IPS-15b (cell line): ENCODE measurements around the gene NASP.

Source experiments
- H3K27me3 ChIP-seq: one replicate; pipeline ENCODE4 v1.6.1; 2013; ENCODE audit warnings: low read length; ENCODE audit not compliant: control insufficient read depth, insufficient read depth
- H3K36me3 ChIP-seq: one replicate; pipeline ENCODE4 v1.6.1; 2013; ENCODE audit warnings: low read length; ENCODE audit not compliant: control insufficient read depth, insufficient read depth
- H3K4me1 ChIP-seq: one replicate; pipeline ENCODE4 v1.6.1; 2013; ENCODE audit warnings: mild to moderate bottlenecking, low read length; ENCODE audit not compliant: control insufficient read depth, insufficient read depth
- H3K4me3 ChIP-seq: one replicate; pipeline ENCODE4 v1.5.1; 2013; ENCODE audit warnings: low read depth, low read length
- H3K9ac ChIP-seq: one replicate; pipeline ENCODE4 v1.6.1; 2013; ENCODE audit warnings: low read depth, mild to moderate bottlenecking, low read length
- H3K9me3 ChIP-seq: one replicate; pipeline ENCODE4 v1.6.1; 2013; ENCODE audit warnings: mild to moderate bottlenecking, low read length; ENCODE audit not compliant: control insufficient read depth, insufficient read depth

Gene NASP, protein sequence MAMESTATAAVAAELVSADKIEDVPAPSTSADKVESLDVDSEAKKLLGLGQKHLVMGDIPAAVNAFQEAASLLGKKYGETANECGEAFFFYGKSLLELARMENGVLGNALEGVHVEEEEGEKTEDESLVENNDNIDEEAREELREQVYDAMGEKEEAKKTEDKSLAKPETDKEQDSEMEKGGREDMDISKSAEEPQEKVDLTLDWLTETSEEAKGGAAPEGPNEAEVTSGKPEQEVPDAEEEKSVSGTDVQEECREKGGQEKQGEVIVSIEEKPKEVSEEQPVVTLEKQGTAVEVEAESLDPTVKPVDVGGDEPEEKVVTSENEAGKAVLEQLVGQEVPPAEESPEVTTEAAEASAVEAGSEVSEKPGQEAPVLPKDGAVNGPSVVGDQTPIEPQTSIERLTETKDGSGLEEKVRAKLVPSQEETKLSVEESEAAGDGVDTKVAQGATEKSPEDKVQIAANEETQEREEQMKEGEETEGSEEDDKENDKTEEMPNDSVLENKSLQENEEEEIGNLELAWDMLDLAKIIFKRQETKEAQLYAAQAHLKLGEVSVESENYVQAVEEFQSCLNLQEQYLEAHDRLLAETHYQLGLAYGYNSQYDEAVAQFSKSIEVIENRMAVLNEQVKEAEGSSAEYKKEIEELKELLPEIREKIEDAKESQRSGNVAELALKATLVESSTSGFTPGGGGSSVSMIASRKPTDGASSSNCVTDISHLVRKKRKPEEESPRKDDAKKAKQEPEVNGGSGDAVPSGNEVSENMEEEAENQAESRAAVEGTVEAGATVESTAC

DNA sequence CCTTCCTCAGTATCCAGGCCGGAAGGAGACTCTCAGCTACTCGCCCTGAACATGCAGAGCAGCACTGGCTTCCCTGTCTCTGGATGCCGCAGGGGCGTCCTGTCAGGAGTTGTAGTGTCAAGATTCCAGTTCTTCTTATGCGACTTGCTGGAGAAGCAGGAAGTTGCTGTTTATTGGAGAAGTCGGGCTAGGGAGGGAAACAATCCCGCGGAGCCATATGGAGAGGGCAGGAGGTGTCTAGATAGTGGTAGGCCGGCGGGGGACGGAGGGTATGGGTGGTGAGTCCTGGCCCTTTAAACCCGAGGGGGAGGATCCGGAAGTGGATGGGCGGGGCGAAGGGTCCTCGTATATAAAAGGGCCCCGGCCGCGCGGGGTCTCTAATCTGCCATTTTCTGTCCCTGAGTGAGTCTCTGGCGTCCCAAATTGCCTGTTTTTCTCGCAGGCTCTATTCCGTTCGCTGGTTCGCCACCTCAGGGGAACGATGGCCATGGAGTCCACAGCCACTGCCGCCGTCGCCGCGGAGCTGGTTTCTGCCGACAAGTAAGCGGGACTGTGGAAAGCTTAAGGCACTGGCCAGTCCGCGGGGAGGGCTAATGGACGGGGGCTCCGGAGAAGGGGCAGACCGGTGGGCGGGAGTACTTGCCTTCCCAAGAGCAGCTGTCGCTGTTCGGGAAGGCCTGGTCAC is at the start of gene NASP:
NASP (plus strand) TSS at position 376 of the 685 bp plus-strand sequence; CDS start at position 482, 106 bp downstream.
- Histone ChIP-seq H3K4me3 (peak within 1 kb of the TSS; percentile 94), H3K27me3 (no peaks in the 10 kb centered on the region), H3K4me1 (no peaks in the 10 kb centered on the region), H3K36me3 (peaks cover 6% of the 10 kb centered on the region), H3K9ac (peak within 1 kb of the TSS; percentile 100), H3K9me3 (no peaks in the 10 kb centered on the region)

DNA sequence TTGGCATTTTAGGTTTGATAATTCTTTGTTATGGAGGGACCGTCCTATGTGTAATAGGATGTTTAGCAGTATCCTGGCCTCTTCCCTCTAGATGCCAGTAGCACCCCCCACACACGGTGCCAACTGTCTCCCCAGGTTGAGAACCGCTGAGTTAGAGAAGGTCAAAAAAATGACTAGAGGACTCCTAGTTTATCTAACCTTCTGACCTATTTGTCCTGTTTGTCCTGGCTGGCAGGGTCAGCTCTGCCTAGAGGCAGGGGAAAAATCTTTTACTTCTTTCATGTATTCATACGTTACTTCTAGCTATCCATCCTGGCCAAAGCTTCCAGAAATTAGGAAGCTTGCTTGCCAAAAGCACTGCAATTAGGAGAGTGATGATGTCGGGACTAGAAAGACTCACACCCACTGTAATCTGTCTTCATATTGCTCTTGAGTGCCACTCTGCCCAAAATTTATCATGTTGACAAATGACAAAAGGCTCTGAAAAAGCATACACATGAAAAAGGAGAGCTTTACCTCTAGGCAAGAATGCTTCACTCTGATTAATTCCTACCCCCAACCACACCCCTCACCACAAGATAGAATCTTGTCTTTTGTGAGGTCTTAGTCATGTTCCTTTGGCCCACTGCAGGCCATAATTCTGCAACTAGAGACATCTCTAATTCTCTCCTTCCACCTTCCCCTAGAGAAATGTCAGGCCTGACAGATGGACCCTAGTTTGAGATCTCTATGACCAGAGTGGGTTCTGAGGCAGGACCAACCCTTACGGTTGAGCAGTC is 47.7 kb upstream of the NASP start:
- no peak overlapping the region for H3K4me3 ChIP-seq

DNA sequence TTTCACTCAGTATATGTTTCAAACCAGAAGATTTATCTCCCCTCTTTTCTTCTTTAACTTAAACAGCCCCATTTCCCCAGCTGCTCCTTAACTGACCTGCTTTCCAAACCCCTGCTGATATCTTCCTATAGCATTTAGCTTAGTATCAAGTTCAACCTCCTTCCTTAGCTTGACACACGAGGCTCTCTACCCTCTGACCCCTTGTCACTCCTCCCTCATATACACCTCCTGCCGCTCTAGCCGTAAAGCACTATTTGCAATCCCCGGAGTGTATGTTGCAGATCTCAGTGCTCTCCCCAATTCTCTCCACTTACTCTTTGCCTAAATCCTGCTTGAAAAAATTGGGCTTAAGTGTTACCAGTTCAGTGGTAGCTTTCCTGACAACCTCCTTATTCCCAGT is 47.0 kb upstream of the NASP start:
- no peak overlapping the region for H3K9ac ChIP-seq
- H3K9me3 ChIP-seq: no peaks in the 10 kb centered on the region
- H3K4me1 ChIP-seq: no peaks in the 10 kb centered on the region
- no peaks in the 10 kb centered on the region for H3K36me3 ChIP-seq
- no peaks in the 10 kb centered on the region for H3K27me3 ChIP-seq
- no peak overlapping the region for H3K4me3 ChIP-seq

More for the DNA sequence above, 47.7 kb upstream of the NASP start:
- Histone ChIP-seq H3K36me3 (no peaks in the 10 kb centered on the region), H3K27me3 (no peaks in the 10 kb centered on the region), H3K9me3 (no peaks in the 10 kb centered on the region), H3K4me1 (no peaks in the 10 kb centered on the region), H3K9ac (no peak overlapping the region)

DNA sequence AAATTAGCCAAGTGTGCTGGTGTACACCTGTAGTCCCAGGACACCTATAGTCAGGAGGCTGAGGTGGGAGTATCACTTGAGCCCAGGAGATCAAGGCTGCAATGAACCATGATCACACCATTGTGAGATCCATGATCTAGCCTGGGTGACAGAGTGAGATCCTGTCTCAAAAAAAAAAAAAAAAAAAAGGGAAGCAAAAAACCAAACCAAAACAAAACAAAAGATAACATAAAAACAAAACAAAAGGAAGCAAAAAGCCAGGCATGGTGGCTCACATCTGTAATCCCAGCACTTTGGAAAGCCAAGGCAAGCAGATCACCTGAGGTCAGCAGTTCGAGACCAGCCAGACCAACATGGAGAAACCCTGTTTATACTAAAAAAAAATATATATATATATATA is 42.6 kb upstream of the NASP start:
- H3K9ac ChIP-seq: no peak overlapping the region
- H3K4me3 ChIP-seq: no peak overlapping the region
- H3K4me1 ChIP-seq: peaks cover 2% of the 10 kb centered on the region
- H3K27me3 ChIP-seq: no peaks in the 10 kb centered on the region
- H3K9me3 ChIP-seq: no peaks in the 10 kb centered on the region
- no peaks in the 10 kb centered on the region for H3K36me3 ChIP-seq

DNA sequence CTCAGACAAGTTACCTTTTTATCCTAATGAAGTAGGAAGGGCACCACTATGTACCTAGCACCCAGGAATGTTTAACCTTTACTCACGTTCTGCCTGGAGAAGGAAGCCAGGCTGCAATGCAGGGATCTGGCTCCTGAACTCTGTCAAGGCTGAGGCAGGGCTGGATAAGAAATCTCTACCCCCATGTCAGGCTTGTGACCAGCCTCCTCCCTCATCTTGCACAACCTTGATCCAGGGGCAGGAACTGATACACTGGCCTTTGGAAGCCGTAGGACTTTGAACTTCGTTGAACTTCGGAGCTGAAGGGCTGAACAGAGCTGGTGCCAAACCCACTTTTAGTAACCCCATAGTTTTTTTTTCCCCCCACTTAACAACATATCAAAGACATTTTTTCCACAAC is 41.2 kb upstream of the NASP start:
- Histone ChIP-seq H3K9ac (no peak overlapping the region), H3K4me3 (no peak overlapping the region), H3K9me3 (no peaks in the 10 kb centered on the region), H3K27me3 (no peaks in the 10 kb centered on the region), H3K36me3 (no peaks in the 10 kb centered on the region), H3K4me1 (peaks cover 2% of the 10 kb centered on the region)

DNA sequence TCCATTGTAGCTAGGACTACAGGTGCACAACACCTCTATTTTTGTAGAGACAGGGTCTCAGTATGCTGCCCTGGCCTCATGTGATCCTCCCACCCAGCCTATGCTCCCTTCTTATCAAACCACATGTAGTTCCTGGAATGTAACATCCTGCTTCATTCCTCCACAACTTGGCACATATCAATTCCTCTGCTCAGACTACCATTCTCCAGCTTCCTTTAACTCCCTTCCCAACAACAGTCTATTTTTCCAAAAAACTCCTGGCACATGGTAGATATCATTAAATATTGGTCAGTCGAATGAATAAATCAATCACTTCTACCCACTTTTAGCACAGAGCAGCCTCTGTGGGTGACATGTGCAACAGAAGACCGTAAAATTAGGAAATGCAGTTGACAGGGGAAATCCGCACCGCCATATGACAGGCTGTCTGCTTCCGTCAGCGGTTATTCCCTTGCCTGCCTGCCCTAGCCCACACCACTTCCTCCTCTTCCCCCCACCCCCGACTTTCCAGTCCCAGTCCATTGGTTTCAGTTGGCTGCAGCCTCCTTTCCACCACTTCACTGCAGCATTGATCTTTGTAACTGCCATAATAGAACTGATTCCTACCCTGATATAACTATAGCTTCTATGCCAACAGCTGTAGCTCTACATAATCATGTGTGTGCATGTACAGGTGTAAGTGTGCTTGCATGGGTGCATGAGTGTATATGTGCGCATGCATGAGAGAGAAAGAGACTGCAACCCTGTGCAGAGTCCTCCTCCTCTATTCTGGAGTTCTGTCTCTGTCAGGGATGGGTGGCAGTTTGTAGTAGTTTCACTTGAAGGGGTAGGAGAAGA is 40.0 kb upstream of the NASP start:
- Histone ChIP-seq H3K4me3 (no peak overlapping the region), H3K9ac (no peak overlapping the region), H3K36me3 (no peaks in the 10 kb centered on the region), H3K9me3 (no peaks in the 10 kb centered on the region), H3K4me1 (peaks cover 2% of the 10 kb centered on the region), H3K27me3 (no peaks in the 10 kb centered on the region)

DNA sequence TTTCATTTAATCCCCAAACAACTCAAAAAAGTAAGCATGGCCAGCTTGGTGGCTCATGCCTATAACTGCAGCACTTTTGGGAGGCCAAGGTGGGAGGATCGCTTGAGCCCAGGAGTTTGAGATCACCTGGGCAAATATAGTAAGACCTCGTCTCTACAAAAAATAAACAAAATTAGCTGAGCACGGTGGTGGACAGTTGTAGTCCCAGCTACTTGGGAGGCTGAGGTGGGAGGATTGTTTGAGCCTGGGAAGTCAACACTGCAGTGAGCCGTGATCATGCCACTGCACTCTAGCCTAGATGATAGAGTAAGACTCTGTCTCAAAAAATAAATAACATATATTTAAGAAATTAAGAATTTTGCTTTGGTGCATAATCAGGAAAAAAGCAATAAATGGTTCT is 39.3 kb upstream of the NASP start:
- no peak overlapping the region for H3K9ac ChIP-seq
- H3K36me3 ChIP-seq: no peaks in the 10 kb centered on the region
- H3K4me3 ChIP-seq: no peak overlapping the region
- no peaks in the 10 kb centered on the region for H3K27me3 ChIP-seq
- H3K4me1 ChIP-seq: peaks cover 2% of the 10 kb centered on the region
- H3K9me3 ChIP-seq: no peaks in the 10 kb centered on the region

DNA sequence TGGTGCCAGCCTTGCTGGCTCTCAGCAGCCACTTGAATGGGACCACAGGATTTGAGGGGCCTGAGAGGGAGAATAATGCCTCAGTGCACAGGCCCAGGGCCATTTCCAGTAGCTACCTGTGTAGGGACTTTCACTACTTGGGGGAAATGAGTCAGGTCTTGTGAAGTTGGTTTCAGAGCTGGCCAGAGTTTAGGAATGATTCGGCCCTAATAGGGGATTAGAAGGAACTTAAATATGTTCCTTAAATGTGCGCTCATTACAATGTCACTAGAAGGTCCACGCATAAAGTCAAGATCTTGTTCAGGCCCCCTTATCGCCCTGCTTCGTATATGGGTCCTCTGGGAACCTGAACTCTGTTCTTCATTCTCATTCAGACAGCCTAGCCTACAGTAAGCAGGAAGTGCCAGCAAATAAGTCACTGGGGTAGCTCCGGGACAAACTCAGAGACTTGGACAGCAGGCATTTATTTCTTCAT is 38.8 kb upstream of the NASP start:
- Histone ChIP-seq H3K4me1 (peaks cover 2% of the 10 kb centered on the region), H3K9me3 (no peaks in the 10 kb centered on the region), H3K27me3 (no peaks in the 10 kb centered on the region), H3K4me3 (no peak overlapping the region), H3K36me3 (no peaks in the 10 kb centered on the region), H3K9ac (no peak overlapping the region)

DNA sequence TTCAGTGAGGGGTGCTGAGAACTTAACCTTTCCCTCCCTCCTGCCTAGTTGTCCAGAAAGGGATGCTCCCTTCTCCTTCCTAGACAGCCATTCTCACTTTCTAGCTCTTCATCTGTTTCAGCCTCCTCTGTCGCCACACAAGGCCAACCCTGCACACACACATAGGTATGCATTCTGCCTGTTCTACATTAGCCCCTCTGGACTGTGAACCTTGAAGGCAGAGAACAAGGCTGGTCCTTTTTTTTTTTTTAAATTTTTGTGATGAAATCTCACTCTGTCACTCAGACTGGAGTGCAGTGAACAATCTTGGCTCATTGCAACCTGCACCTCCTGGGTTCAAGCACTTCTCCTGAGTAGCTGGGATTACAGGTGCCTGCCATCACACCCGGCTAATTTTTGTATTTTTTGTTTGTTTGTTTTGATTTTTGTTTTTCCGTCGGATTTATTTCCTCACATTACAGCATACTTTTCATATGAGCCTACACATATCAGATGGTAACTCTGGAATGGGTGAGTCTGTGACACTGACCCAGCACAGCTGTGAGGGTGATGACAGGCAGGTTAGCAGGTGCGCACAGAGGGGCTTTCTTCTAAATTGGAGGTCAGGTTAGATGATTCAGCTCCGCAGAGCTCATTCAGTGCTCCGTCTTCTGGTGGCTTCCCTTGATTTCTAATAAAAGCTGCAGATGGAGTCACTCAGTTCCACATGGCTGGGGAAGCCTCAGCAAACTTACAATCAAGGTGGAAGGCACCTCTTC is 38.1 kb upstream of the NASP start:
- H3K4me3 ChIP-seq: no peak overlapping the region
- H3K36me3 ChIP-seq: no peaks in the 10 kb centered on the region
- peaks cover 2% of the 10 kb centered on the region for H3K4me1 ChIP-seq
- H3K9ac ChIP-seq: no peak overlapping the region
- H3K27me3 ChIP-seq: no peaks in the 10 kb centered on the region
- no peaks in the 10 kb centered on the region for H3K9me3 ChIP-seq
